ENCODE data around the gene MAP2K5.

GRCh38 chr15:67770358-67770628 is 227.8 kb downstream of the MAP2K5 start:
- TF ChIP-seq CTCF (IDR thresholded peaks at IDR 0.05) (no peak), POLR2A (IDR thresholded peaks at IDR 0.05) (no peak), POLR2AphosphoS5 (IDR thresholded peaks at IDR 0.05) (no peak)
